HG02885 (cell line): Measurements from ENCODE around the gene SPHKAP.
"Not testable (repeated sequence)": the region's sequence is repeated elsewhere in the genome, so short reads cannot be mapped to it uniquely, and the experiment has no call there.

Source experiments
- ATAC-seq: cut with Tn5 transposase; IDR thresholded peaks from one replicate; pipeline ENCODE4 v1.9.1; 2021; ENCODE audit warnings: mild to moderate bottlenecking; ENCODE audit not compliant: unreplicated experiment, poor library complexity

Gene SPHKAP

GRCh38 chr2:228181098-228182019 lies at the start of gene SPHKAP:
Gene SPHKAP, minus strand, starts transcription at chr2:228181687. Its CDS starts 89 bp downstream, at chr2:228181598.
- no peak for ATAC-seq

DNA sequence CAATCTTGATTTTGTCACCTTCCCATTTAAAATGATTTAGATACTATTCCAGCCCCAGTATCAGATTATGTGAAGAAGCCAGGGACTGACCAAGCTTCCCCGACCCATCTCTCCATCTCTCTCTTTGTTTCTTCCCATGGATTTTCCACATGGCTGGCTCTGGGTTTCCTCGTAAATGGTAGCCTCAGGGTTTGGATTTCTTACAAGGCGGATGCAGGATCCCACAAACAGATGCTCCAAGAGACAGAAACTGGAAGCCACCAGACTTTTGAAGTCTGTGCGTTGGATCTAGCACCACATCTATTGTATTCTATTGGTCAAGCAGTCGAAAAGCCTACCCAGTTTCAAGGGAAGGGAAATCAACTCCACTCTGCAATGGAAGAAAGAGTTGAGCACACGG lies 46.0 kb upstream of the SPHKAP start:
- ATAC-seq: no peak

DNA sequence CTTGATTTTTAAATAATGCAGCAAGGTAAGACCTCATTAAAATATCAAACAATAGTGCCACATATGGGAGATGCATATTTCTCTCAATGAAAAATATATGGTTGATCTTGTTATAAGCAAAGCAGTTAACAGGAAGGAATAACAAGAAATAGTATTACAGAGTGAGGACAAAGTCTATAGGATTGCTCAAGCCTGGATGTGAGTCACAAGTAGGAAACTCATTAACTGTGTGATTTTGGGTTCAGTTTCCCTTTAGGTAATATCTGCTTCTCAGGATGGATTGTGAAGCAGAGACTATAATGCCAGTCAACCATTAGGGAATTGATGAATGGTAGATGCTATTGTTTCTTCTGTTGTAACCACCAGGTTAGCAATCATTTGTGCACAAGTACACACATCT lies 42.9 kb upstream of the SPHKAP start:
- ATAC-seq: no peak

GRCh38 chr2:228218593-228218992 lies 37.1 kb upstream of the SPHKAP start:
- not testable (repeated sequence) for ATAC-seq

GRCh38 chr2:228197504-228197903 lies 16.0 kb upstream of the SPHKAP start:
- no peak for ATAC-seq

DNA sequence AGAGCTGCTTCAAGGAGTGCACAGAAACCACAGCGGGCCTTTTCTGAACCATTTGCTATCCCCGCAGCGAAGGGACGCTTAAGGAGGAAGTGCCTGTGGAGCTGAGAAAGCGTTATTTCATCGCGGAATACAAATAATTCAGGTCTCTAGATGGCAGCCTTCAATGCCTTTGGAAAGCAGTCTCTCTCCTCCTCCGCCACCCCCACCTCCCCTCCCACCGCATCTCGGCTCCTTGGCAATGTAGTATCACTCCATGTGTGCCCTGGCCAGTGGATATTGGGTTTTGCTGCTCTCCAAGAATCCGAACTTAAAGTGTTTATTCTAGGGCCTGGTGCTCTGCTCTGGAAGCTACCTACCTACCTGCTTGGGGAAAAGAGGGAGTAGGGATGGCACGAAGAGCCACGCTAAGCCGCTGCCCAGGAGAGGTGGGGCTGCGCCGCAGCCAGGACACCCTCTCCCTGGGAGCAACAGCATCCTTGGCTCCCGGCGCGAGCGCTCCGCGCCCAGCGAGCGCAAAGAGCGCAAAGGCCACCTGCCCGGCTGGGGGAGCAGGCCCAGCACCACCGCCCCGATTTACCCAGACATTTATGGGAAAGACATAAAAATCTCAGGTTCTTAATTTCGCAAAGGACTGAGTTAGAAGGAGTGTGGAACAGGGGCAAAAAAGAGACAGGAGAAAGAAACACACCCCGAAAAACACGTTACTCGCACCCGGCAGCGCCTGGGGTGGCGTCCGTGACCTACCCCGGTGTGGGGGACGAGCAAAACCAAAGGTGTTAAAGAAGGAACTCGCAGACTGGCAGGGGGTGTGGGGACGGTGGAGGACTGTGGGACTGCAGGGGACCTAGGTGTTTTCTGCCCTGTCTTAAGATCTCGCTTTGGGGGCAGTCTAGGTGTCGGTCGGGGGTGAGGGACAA lies 1.0 kb downstream of the SPHKAP start:
- no peak for ATAC-seq

DNA sequence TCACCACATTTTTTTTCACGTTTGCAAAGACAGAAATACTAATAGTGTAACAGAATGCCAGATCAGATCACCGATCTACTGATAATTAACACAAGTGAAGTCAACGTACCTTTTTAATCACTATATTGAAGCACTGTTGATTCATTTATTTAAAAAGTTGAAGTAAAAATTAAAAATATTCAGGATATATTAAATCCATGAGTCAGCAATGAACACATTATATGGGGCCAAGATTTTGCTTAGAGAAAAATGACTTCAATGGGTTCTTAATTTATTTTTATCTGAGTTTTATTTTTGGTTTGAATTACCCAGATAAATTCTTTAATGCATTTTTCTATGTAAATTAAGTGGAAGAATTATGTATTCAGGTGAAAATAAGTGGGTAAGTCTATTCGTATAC lies 14.2 kb downstream of the SPHKAP start:
- ATAC-seq: no peak

DNA sequence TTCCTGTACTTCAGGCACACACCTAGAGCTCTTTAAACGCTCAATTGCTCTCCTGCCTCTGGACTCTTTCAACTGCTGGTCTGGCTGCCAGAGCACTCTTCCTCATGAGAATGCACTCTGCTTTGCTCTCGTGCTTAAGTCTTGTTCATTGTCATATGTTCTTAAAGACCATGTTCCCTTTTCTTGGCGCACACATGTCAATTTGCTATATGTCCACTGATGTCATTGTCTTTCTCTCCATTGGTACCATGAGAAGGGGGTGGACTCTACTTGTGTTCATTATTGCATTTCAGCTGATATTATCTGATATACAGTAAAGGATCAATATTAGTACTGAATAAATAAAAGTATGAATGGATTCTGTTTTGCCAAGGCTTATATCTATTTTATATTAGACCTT lies 16.8 kb downstream of the SPHKAP start:
- no peak for ATAC-seq

- ATAC-seq: no peak
Observed at GRCh38 chr2:228157841-228158240, 23.6 kb downstream of the SPHKAP start.

- no peak for ATAC-seq
Observed at GRCh38 chr2:228144961-228145360, 36.5 kb downstream of the SPHKAP start.

GRCh38 chr2:228140934-228141528 lies 40.5 kb downstream of the SPHKAP start:
- ATAC-seq: peak; percentile 98

- no peak for ATAC-seq
Observed at GRCh38 chr2:228136027-228136426, 45.5 kb downstream of the SPHKAP start.

GRCh38 chr2:228135300-228135699 lies 46.2 kb downstream of the SPHKAP start:
- ATAC-seq: no peak

DNA sequence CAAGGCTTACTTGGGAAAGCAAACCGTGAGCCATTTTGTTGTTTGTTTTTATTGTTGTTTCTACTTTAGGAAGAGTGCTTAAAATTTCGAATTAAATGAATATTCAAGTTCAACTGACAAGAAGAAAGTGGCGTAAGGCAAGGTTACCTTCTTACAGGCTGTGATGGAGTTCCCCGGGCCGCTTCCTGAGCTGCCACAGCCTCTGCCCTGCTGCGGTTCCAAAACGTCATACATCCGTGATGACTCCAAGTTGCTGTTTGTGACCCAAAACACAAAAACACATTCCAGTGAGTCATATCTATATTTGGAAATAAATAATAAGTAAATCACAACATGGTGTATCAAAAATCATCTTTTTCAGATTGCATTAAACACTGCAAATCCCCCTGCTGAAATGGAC lies 49.7 kb downstream of the SPHKAP start:
- ATAC-seq: no peak

- ATAC-seq: no peak
Observed at GRCh38 chr2:228126401-228126800, 55.1 kb downstream of the SPHKAP start.

DNA sequence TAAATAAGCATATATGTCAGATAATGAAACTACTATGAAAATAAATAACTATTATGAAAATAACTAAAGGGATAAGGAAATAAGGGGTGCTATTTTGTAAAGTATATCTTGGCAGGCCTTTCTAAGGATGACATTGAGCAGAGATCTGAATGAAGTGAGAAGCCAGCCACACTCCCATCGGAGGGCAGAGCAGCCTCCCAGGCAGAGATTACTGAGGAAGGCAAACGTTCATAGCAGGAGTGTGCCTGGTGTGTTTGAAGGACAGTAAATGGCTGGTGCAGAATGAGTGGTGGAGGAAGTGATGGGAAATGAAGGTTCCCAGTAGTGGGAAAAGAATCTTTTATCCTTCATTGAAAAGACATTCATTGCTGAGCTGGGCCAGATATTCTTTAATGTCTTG lies 62.5 kb downstream of the SPHKAP start:
- no peak for ATAC-seq

GRCh38 chr2:228107846-228108245 lies 73.6 kb downstream of the SPHKAP start:
- ATAC-seq: no peak

GRCh38 chr2:228105526-228106250 lies 75.8 kb downstream of the SPHKAP start:
- no peak for ATAC-seq

DNA sequence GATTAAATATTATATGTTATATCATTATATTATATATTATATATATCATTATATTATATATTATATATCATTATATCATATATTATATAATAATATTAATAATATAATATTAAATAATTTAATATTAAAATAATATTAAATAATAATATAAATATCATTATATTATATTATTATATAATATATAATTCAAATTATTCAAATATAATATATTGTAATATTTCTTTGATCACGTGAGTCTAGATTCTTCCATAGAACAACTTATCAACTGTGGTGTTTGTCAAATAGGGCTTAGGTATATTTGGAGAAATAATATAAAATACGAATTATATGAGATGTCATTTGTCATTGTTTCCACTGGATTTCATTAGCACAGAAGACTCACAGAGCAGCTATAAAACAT lies 77.3 kb downstream of the SPHKAP start:
- no peak for ATAC-seq

- no peak for ATAC-seq
Observed at GRCh38 chr2:228103379-228103778, 78.1 kb downstream of the SPHKAP start.
